Esophagus muscularis mucosa (tissue), 4 donors: ENCODE data around the gene AGAP1.

Experiments used
- EP300 ChIP-seq: sonication (generic); formaldehyde crosslinking; IDR thresholded peaks from one replicate; pipeline ENCODE4 v1.6.1; 2017; ENCODE audit warnings: antibody characterized with exemption
- POLR2A ChIP-seq: fragments of 450-650 bp; IDR thresholded peaks from one replicate; pipeline ENCODE4 v1.6.1; 2017; ENCODE audit warnings: antibody characterized with exemption, moderate library complexity, mild to moderate bottlenecking, low read depth
- POLR2AphosphoS5 ChIP-seq, 2 donors: sonication (generic); formaldehyde crosslinking; IDR thresholded peaks; one replicate each; pipeline ENCODE4 v1.6.1; 2017; ENCODE audit warnings: antibody characterized with exemption in 2 of 2
- TF ChIP-seq, protein P1 (sequence below), 3 experiments: fragments of 200-600 bp in 2 of 3; fragments of 450-650 bp in 1 of 3; sonication (generic) in 2 of 3; IDR thresholded peaks; one replicate each; pipeline ENCODE4 v1.5.1; 2017 to 2019; ENCODE audit warnings: antibody characterized with exemption in 3 of 3, mild to moderate bottlenecking in 2 of 3, moderate library complexity in 1 of 3

DNA sequence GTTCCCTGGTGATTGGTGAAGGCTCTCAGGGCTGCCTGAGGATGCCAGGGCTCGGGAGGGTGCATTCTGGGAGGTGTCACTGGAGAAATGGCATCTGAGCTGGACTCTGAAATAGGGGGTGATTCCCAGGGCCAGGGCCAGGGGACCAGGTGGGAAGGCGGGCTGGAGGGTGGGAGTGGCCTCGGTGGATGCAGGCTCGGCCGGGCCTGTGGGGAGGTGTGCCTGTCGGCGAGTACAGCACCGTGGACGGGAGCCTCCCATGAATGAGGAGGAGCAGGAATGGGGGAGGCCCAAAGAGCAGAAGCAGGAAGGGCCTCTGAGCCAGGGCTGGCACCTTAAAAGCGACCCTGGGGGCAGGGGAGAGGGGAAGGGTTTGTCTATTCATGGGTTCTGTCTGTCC lies 557.5 kb downstream of the AGAP1 start:
- TF ChIP-seq, protein P1, sequence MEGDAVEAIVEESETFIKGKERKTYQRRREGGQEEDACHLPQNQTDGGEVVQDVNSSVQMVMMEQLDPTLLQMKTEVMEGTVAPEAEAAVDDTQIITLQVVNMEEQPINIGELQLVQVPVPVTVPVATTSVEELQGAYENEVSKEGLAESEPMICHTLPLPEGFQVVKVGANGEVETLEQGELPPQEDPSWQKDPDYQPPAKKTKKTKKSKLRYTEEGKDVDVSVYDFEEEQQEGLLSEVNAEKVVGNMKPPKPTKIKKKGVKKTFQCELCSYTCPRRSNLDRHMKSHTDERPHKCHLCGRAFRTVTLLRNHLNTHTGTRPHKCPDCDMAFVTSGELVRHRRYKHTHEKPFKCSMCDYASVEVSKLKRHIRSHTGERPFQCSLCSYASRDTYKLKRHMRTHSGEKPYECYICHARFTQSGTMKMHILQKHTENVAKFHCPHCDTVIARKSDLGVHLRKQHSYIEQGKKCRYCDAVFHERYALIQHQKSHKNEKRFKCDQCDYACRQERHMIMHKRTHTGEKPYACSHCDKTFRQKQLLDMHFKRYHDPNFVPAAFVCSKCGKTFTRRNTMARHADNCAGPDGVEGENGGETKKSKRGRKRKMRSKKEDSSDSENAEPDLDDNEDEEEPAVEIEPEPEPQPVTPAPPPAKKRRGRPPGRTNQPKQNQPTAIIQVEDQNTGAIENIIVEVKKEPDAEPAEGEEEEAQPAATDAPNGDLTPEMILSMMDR (IDR thresholded peaks at IDR 0.05): no peak
- TF ChIP-seq POLR2A (no peak), POLR2AphosphoS5 (IDR thresholded peaks at IDR 0.05) (no peak), EP300 (no peak)
